ENCODE data around the gene XCR1.

GRCh38 chr3:46067401-46067800 is 40.1 kb upstream of the XCR1 start:
- no peak for TF ChIP-seq SUZ12 (IDR thresholded peaks at IDR 0.05)
- TF ChIP-seq FOXA1 (IDR thresholded peaks at IDR 0.05) = no peak
- no peak for TF ChIP-seq HDGF (IDR thresholded peaks at IDR 0.05; ENCODE audit: borderline replicate concordance)
- no peak for TF ChIP-seq SP1 (IDR thresholded peaks at IDR 0.05)
- no peak for TF ChIP-seq FOXM1 (IDR thresholded peaks at IDR 0.05; ENCODE audit: borderline replicate concordance)
